Uterus (tissue), 2 donors: ENCODE results near the gene PDE3B.

Experiments used
- CTCF ChIP-seq, 4 experiments: fragments of 200-600 bp in 2 of 4; fragments of 450-650 bp in 2 of 4; sonication (generic) in 2 of 4; IDR thresholded peaks; one replicate each; pipeline ENCODE4 v1.5.1; 2016 to 2019; ENCODE audit warnings: antibody characterized with exemption in 4 of 4, mild to moderate bottlenecking in 2 of 4, moderate library complexity in 1 of 4
- POLR2A ChIP-seq, 2 donors: fragments of 450-650 bp; IDR thresholded peaks; one replicate each; pipeline ENCODE4 v1.6.1; 2016; ENCODE audit warnings: antibody characterized with exemption in 2 of 2, mild to moderate bottlenecking in 1 of 2, moderate library complexity in 1 of 2

GRCh38 chr11:14642453-14642852 is 1.2 kb upstream of the PDE3B start:
- TF ChIP-seq CTCF (IDR thresholded peaks at IDR 0.05) (no peak), POLR2A (IDR thresholded peaks at IDR 0.05) (no peak)
